Spleen (tissue), 7 donors: ENCODE results near the gene SACS.

Source experiments
- POLR2AphosphoS5 ChIP-seq, 3 donors: sonication (generic); formaldehyde crosslinking; IDR thresholded peaks; one replicate each; pipeline ENCODE4 v1.5.1; 2017; ENCODE audit warnings: antibody characterized with exemption in 3 of 3
- TF ChIP-seq, protein P1 (sequence below), 11 experiments: fragments of 200-600 bp in 7 of 11; fragments of 450-650 bp in 4 of 11; sonication (generic) in 4 of 11; IDR thresholded peaks in 8 of 11; conservative IDR thresholded peaks in 3 of 11; 1 replicate in 7 of 11; 2 replicates in 4 of 11; pipeline versions ENCODE4 v1.4.0 to v1.8.0; 2016 to 2021; ENCODE audit warnings: antibody characterized with exemption in 11 of 11, inconsistent platforms in 4 of 11, mild to moderate bottlenecking in 1 of 11
- donor health status: DM: no; HTN: no; CAD: no; lungs with moderate emphysema.
- donor health status: DM: no; HTN: no; CAD: no.
- donor health status: DM: no; HTN: no; CAD: no.

DNA sequence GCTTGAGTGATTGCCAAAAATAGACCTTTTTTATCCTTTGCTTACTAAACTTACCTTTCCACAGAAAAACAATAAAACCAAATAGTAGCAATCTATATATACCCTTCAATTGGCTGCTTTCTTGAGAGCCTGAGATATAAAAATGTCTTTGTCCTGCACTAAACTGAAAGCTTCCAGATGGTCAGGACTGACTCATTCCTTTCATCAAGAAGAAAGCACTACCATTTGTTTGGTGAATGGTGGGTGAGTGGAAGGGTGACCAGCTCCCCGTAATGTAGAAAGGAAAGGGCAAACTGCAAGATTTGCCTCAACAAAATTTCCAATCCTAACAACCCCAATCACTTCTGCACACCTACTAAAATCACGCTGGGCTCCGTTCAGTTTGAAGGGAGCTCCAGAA is 67.8 kb downstream of the SACS start:
- TF ChIP-seq, protein P1, sequence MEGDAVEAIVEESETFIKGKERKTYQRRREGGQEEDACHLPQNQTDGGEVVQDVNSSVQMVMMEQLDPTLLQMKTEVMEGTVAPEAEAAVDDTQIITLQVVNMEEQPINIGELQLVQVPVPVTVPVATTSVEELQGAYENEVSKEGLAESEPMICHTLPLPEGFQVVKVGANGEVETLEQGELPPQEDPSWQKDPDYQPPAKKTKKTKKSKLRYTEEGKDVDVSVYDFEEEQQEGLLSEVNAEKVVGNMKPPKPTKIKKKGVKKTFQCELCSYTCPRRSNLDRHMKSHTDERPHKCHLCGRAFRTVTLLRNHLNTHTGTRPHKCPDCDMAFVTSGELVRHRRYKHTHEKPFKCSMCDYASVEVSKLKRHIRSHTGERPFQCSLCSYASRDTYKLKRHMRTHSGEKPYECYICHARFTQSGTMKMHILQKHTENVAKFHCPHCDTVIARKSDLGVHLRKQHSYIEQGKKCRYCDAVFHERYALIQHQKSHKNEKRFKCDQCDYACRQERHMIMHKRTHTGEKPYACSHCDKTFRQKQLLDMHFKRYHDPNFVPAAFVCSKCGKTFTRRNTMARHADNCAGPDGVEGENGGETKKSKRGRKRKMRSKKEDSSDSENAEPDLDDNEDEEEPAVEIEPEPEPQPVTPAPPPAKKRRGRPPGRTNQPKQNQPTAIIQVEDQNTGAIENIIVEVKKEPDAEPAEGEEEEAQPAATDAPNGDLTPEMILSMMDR (IDR thresholded peaks at IDR 0.05 in 8 of 11, conservative IDR thresholded peaks at IDR 0.05 in 3 of 11): no peak
- no peak for TF ChIP-seq POLR2AphosphoS5 (IDR thresholded peaks at IDR 0.05)
